Lung (tissue), 12 donors: ENCODE results near the gene OR6N1. TPM values are rescaled to one million over a fixed set of nuclear protein-coding genes. Genes with fewer than 3 reads are reported as not detected.

ENCODE experiments used
- ATAC-seq: fragments of 200-7000 bp; cut with Tn5 transposase; one replicate; pipeline ENCODE4 v1.9.1; 2020; ENCODE audit warnings: moderate number of reproducible peaks; ENCODE audit not compliant: insufficient read depth, low FRiP score
- DNase-seq, 3 donors: peaks; one replicate each; pipeline ENCODE4 v3.0.0-alpha.2; 2013 to 2017
- H3K27ac ChIP-seq, 2 donors: one replicate each; pipeline ENCODE4 v1.5.1; 2013; ENCODE audit warnings: mild to moderate bottlenecking in 2 of 2, moderate library complexity in 2 of 2, control low read depth in 1 of 2, inconsistent platforms in 1 of 2, low read depth in 1 of 2, low read length in 1 of 2
- H3K27me3 ChIP-seq, 3 donors: one replicate each; pipeline ENCODE4 v1.5.1; 2013; ENCODE audit warnings: low read length in 2 of 3; ENCODE audit not compliant: control insufficient read depth in 3 of 3, insufficient read depth in 3 of 3
- H3K36me3 ChIP-seq, 4 donors: one replicate each; pipeline ENCODE4 v1.5.1; 2013; ENCODE audit warnings: low read length in 4 of 4, mild to moderate bottlenecking in 1 of 4, moderate library complexity in 1 of 4; ENCODE audit not compliant: control insufficient read depth in 4 of 4, insufficient read depth in 4 of 4
- H3K4me1 ChIP-seq, 5 donors: one replicate each; pipeline ENCODE4 v1.5.1; 2013; ENCODE audit warnings: low read length in 5 of 5, mild to moderate bottlenecking in 2 of 5, moderate library complexity in 1 of 5; ENCODE audit not compliant: control insufficient read depth in 5 of 5, insufficient read depth in 5 of 5
- H3K4me3 ChIP-seq: one replicate; pipeline ENCODE4 v1.5.1; 2013; ENCODE audit warnings: mild to moderate bottlenecking, control low read depth, moderate library complexity
- H3K9ac ChIP-seq, 2 donors: one replicate each; pipeline ENCODE4 v1.5.1; 2013; ENCODE audit warnings: low read length in 2 of 2, control low read depth in 1 of 2; ENCODE audit not compliant: insufficient read depth in 1 of 2
- H3K9me3 ChIP-seq, 4 donors: one replicate each; pipeline ENCODE4 v1.5.1; 2013; ENCODE audit warnings: low read length in 3 of 4, mild to moderate bottlenecking in 1 of 4, moderate library complexity in 1 of 4; ENCODE audit not compliant: control insufficient read depth in 4 of 4, insufficient read depth in 3 of 4
- WGBS, 2 donors: extraction: QIAGEN DNeasy Blood & Tissue Kit; methylation state at CpG; one replicate each; pipeline ENCODE4 v1.1.7; 2013; 5-methylcytosine and 5-hydroxymethylcytosine counted together
- polyA plus RNA-seq, 2 donors: library from polyadenylated mRNA; stranded (reverse); fragments of 200-250 nt; gene quantifications; one replicate each; pipeline ENCODE4 v1.2.1, GENCODE V29; 2013
- total RNA-seq, 2 donors: library from RNA; depleted of rRNA in 1 of 2; stranded (reverse); fragments of >200 nt in 1 of 2; gene quantifications; one replicate each; pipeline ENCODE4 v1.2.1, GENCODE V29; 2014 to 2021
- TF ChIP-seq, protein P1 (sequence below): IDR thresholded peaks from 2 replicates; pipeline ENCODE4 v1.5.1; 2012; ENCODE audit warnings: mild to moderate bottlenecking; ENCODE audit errors: control extremely low read depth, extremely low read depth
- donor health status: control.
- donor health status: control.
- donor health status: Bipolar disorder and iron deficiency.
- donor health status: healthy.
- donor health status: DM: yes; HTN: yes; CAD: no.

Gene OR6N1
- total and polyA plus RNA-seq, 4 donors = 0.80 to 8.7 TPM; not detected in 2

DNA sequence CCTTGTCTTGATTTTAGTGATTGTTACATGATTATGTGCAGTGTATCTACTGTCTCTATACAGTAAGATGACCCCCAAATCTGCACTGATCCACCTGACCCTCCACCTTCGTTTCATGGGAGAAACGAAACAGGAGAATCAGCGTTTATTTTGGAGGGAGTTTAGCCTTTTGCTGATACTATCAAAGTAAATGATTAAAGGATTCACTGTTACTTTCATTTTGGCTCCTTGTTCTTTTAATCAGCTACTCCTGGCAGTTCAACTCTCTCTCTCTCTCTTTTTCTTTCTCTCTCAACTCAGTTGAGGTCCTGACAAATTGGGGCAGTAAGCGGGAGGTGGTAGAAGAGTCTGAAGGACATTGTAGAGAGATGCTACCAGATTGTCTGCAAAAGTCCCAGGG is 41.5 kb downstream of the OR6N1 start:
- DNase-seq (no peak), ATAC-seq (no peak)
- H3K27me3 ChIP-seq = no peaks in the 10 kb centered on the region
- H3K9me3 ChIP-seq = no peaks in the 10 kb centered on the region
- TF ChIP-seq, protein P1, sequence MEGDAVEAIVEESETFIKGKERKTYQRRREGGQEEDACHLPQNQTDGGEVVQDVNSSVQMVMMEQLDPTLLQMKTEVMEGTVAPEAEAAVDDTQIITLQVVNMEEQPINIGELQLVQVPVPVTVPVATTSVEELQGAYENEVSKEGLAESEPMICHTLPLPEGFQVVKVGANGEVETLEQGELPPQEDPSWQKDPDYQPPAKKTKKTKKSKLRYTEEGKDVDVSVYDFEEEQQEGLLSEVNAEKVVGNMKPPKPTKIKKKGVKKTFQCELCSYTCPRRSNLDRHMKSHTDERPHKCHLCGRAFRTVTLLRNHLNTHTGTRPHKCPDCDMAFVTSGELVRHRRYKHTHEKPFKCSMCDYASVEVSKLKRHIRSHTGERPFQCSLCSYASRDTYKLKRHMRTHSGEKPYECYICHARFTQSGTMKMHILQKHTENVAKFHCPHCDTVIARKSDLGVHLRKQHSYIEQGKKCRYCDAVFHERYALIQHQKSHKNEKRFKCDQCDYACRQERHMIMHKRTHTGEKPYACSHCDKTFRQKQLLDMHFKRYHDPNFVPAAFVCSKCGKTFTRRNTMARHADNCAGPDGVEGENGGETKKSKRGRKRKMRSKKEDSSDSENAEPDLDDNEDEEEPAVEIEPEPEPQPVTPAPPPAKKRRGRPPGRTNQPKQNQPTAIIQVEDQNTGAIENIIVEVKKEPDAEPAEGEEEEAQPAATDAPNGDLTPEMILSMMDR = no peak
- no peak overlapping the region for H3K4me3 ChIP-seq
- no peaks in the 10 kb centered on the region for H3K4me1 ChIP-seq
- no peak overlapping the region for H3K27ac ChIP-seq
- H3K9ac ChIP-seq = no peak overlapping the region
- WGBS, 2 donors = 62 to 89% methylated on average over 4 of the region's 4 CpGs
- H3K36me3 ChIP-seq = no peaks in the 10 kb centered on the region

DNA sequence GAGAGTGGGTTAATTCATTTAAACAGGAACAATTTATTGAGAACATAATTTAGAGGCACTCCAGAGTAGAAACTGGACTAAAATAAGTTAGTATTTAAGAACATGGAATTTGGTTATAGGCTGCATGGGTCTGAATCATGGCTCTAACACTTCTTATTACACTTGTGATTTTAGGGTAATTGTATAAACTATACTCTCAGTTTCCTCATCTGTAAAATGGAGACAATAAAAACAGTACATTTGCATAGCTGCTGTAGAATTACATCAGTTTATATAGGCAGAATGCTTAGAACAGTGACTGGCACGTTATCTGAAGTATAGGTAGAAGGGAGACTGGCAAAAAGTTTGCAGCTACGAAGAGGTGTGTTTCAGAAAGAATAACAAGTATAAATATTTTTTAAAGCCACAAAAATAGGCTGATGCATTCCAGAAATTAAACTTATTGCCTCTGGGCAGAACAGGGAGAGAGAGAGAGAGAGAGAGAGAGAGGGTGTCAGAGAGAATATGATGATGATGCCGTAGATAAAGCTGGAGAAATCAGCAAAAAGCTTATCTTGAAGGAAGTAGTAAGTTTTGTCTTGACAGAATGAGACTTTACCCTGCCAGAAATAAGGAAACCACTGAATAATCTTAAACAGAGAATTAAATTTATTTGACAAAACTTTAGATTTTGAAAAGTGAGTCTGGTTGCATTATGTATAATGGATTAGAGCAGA is 43.3 kb downstream of the OR6N1 start:
- TF ChIP-seq, protein P1 = no peak
- WGBS, 2 donors = 65% methylated on average over 3 of the region's 3 CpGs
- Histone ChIP-seq H3K9ac (no peak overlapping the region), H3K27ac (no peak overlapping the region), H3K4me1 (no peaks in the 10 kb centered on the region), H3K9me3 (no peaks in the 10 kb centered on the region), H3K4me3 (no peak overlapping the region), H3K36me3 (no peaks in the 10 kb centered on the region), H3K27me3 (no peaks in the 10 kb centered on the region)
- DNase-seq (no peak), ATAC-seq (no peak)

DNA sequence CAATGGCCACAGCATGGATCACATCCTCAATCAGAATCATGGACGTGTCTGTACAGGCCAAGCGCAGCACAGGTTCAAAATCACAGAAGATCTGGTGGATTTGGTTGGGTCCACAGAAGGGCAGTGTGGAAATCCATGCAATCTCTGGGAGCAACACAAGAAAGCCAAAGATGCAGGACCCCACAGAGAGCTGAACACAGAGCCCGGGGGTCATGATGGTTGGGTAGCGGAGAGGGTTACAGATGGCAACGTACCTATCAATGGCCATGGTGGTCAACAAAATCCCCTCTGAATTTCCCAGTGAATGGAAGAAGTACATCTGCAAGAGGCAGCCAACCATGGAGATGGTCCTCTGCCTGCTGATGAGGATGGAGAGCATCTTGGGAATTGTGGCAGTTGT is 47.6 kb downstream of the OR6N1 start:
- Histone ChIP-seq H3K27ac (no peak overlapping the region), H3K27me3 (no peaks in the 10 kb centered on the region), H3K4me3 (no peak overlapping the region), H3K9me3 (no peaks in the 10 kb centered on the region), H3K4me1 (no peaks in the 10 kb centered on the region), H3K9ac (no peak overlapping the region), H3K36me3 (no peaks in the 10 kb centered on the region)
- TF ChIP-seq, protein P1 = no peak
- DNase-seq (no peak), ATAC-seq (no peak)
- WGBS, 2 donors = 96 to 98% methylated on average over 5 of the region's 5 CpGs

DNA sequence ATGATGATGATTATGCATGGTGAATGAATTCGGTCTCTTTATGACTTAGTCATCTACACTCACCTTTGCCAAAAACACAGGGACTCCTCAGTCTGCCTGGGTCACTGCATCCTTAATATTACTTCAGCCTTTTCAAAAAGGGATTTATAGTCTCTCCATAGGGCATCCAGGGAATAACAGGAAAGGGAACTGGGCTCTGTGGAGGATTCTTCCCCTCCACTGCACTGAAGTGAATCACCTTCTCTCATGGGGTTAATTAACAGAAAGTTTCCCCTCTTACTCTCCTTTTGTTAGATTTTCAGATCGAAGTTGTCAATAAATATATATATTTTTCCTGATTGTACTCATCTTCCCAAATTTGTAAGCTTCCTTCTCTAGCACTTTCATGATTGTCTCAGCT is 51.4 kb downstream of the OR6N1 start, which contains the start of gene OR6K3:
OR6K3 (minus strand) TSS at position 101 of the 400 bp plus-strand sequence. CDS start 2,605 bp downstream, outside the sequence.
- TF ChIP-seq, protein P1 = no peak
- Histone ChIP-seq H3K4me3 (no peak within 1 kb of the TSS), H3K9ac (no peak within 1 kb of the TSS), H3K9me3 (no peaks in the 10 kb centered on the region), H3K36me3 (no peaks in the 10 kb centered on the region), H3K27ac (no peak within 1 kb of the TSS), H3K27me3 (no peaks in the 10 kb centered on the region), H3K4me1 (no peaks in the 10 kb centered on the region)
- WGBS, 2 donors = 77 to 85% methylated on average over 2 of the region's 2 CpGs
- ATAC-seq (no peak), DNase-seq (no peak)
